Gastrocnemius medialis (tissue), 4 donors: ENCODE data around the gene MKNK2.

Experiments
- CTCF ChIP-seq, 5 experiments: fragments of 450-650 bp in 3 of 5; fragments of 200-600 bp in 2 of 5; sonication (generic) in 2 of 5; IDR thresholded peaks in 4 of 5; conservative IDR thresholded peaks in 1 of 5; 1 replicate in 4 of 5; 2 replicates in 1 of 5; pipeline ENCODE4 v1.5.1; 2016 to 2019; ENCODE audit warnings: antibody characterized with exemption in 5 of 5, mild to moderate bottlenecking in 3 of 5, moderate library complexity in 3 of 5
- POLR2A ChIP-seq, 2 donors: fragments of 450-650 bp; IDR thresholded peaks; one replicate each; pipeline ENCODE4 v1.6.1; 2017; ENCODE audit warnings: antibody characterized with exemption in 2 of 2, mild to moderate bottlenecking in 2 of 2, moderate library complexity in 2 of 2

- no peak for TF ChIP-seq CTCF (IDR thresholded peaks at IDR 0.05 in 4 of 5, conservative IDR thresholded peaks at IDR 0.05 in 1 of 5)
- TF ChIP-seq POLR2A (IDR thresholded peaks at IDR 0.05), result no peak
Observed at GRCh38 chr19:2040647-2041432, 10.2 kb downstream of the MKNK2 start.
